WTC11 (cell line): ENCODE data around the gene CCDC82. TPM values are rescaled to one million over a fixed set of nuclear protein-coding genes. Genes with fewer than 3 reads are reported as not detected.

Experiments
- ATAC-seq: fragments of 200-7000 bp; cut with Tn5 transposase; 2 replicates; pipeline ENCODE4 v1.10.0; 2021; ENCODE audit warnings: mild to moderate bottlenecking, moderate library complexity
- CTCF ChIA-PET: fragments of 300-600 bp; sonication (Branson Sonifier 250); formaldehyde crosslinking; loops from one replicate; lab custom pipeline; 2021; ENCODE audit warnings: antibody characterized with exemption; lab: Charles Lee
- POLR2A ChIA-PET: fragments of 350-600 bp; sonication (Branson Sonifier 250); formaldehyde crosslinking; loops from one replicate; lab custom pipeline; 2021; ENCODE audit warnings: antibody characterized with exemption; lab: Charles Lee
- DNase-seq: peaks from one replicate; pipeline ENCODE4 v3.0.0; 2021; ENCODE audit warnings: low spot score
- H3K27ac Mint-ChIP-seq: 2 replicates; pipeline ENCODE4 v1.8.0; 2021; ENCODE audit warnings: mixed read lengths
- H3K27me3 Mint-ChIP-seq: 2 replicates; pipeline ENCODE4 v1.8.0; 2021; ENCODE audit warnings: low read depth, mild to moderate bottlenecking, moderate library complexity, mixed read lengths
- H3K36me3 Mint-ChIP-seq: 2 replicates; pipeline ENCODE4 v1.8.0; 2021; ENCODE audit warnings: mixed read lengths
- H3K4me1 Mint-ChIP-seq: 2 replicates; pipeline ENCODE4 v1.8.0; 2022; ENCODE audit warnings: mixed read lengths
- H3K4me3 Mint-ChIP-seq: 2 replicates; pipeline ENCODE4 v1.8.0; 2021; ENCODE audit warnings: mild to moderate bottlenecking, moderate library complexity, mixed read lengths
- H3K9me3 Mint-ChIP-seq: 2 replicates; pipeline ENCODE4 v1.8.0; 2021; ENCODE audit warnings: mixed read lengths
- ATF1 ChIP-seq: sonication (generic); formaldehyde crosslinking; IDR thresholded peaks from 2 replicates; pipeline ENCODE4 v1.8.1; 2023; ENCODE audit warnings: mild to moderate bottlenecking, moderate library complexity, missing genetic modification reagents
- ELF4 ChIP-seq: sonication (generic); formaldehyde crosslinking; IDR thresholded peaks from 2 replicates; pipeline ENCODE4 v1.8.1; 2022; ENCODE audit warnings: low read depth, mild to moderate bottlenecking, moderate library complexity, missing genetic modification reagents
- GABPB1 ChIP-seq: sonication (generic); formaldehyde crosslinking; IDR thresholded peaks from 2 replicates; pipeline ENCODE4 v1.8.1; 2023; ENCODE audit warnings: mild to moderate bottlenecking, missing genetic modification reagents
- GRHL2 ChIP-seq: fragments of 250-450 bp; sonication (Bioruptor Pico); IDR thresholded peaks from 2 replicates; pipeline ENCODE4 v1.8.0; 2022; ENCODE audit warnings: mild to moderate bottlenecking, moderate library complexity; ENCODE audit not compliant: insufficient replicate concordance, severe bottlenecking
- HMGA2 ChIP-seq: fragments of 250-450 bp; sonication (Bioruptor Pico); IDR thresholded peaks from 2 replicates; pipeline ENCODE4 v1.4.0; 2021; ENCODE audit warnings: mild to moderate bottlenecking, moderate library complexity
- MYBL2 ChIP-seq: sonication (generic); formaldehyde crosslinking; IDR thresholded peaks from 2 replicates; pipeline ENCODE4 v1.8.1; 2023; ENCODE audit warnings: mild to moderate bottlenecking, moderate library complexity, missing genetic modification reagents
- NFATC4 ChIP-seq: fragments of 250-450 bp; sonication (Bioruptor Pico); IDR thresholded peaks from 2 replicates; pipeline ENCODE4 v1.9.0; 2021; ENCODE audit warnings: mild to moderate bottlenecking
- NR3C1 ChIP-seq: sonication (generic); formaldehyde crosslinking; conservative IDR thresholded peaks from 2 replicates; pipeline ENCODE4 v1.8.1; 2023; ENCODE audit warnings: low read depth, mild to moderate bottlenecking, missing genetic modification reagents
- SP1 ChIP-seq: sonication (generic); formaldehyde crosslinking; conservative IDR thresholded peaks from 2 replicates; pipeline ENCODE4 v1.8.1; 2022; ENCODE audit warnings: missing genetic modification reagents
- ZNF138 ChIP-seq: sonication (generic); formaldehyde crosslinking; conservative IDR thresholded peaks from 2 replicates; pipeline ENCODE4 v1.8.1; 2022; ENCODE audit warnings: mild to moderate bottlenecking, moderate library complexity, missing genetic modification reagents
- ZNF416 ChIP-seq: fragments of 250-450 bp; sonication (Bioruptor Pico); IDR thresholded peaks from 2 replicates; pipeline ENCODE4 v1.9.0; 2021; ENCODE audit warnings: mild to moderate bottlenecking, inconsistent platforms
- ZNF423 ChIP-seq: fragments of 250-450 bp; sonication (Bioruptor Pico); IDR thresholded peaks from 2 replicates; pipeline ENCODE4 v2.1.2; 2022; ENCODE audit warnings: mild to moderate bottlenecking, moderate library complexity
- total RNA-seq: library from RNA; stranded (reverse); gene quantifications from 3 replicates; pipeline ENCODE4 v1.2.3, GENCODE V29; 2021
- TF ChIP-seq, protein P1 (sequence below): sonication (generic); formaldehyde crosslinking; IDR thresholded peaks from 2 replicates; pipeline ENCODE4 v1.8.1; 2023; ENCODE audit warnings: mild to moderate bottlenecking, missing genetic modification reagents, moderate library complexity
- TF ChIP-seq, protein P2 (sequence below): sonication (generic); formaldehyde crosslinking; IDR thresholded peaks from 2 replicates; pipeline ENCODE4 v1.8.0; 2022; ENCODE audit warnings: mild to moderate bottlenecking, missing genetic modification reagents
- TF ChIP-seq, protein P3 (sequence below): sonication (generic); formaldehyde crosslinking; IDR thresholded peaks from 2 replicates; pipeline ENCODE4 v1.8.1; 2023; ENCODE audit warnings: mild to moderate bottlenecking, missing genetic modification reagents, borderline replicate concordance
- TF ChIP-seq, protein P4 (sequence below): fragments of 250-450 bp; sonication (Bioruptor Pico); IDR thresholded peaks from 2 replicates; pipeline ENCODE4 v1.8.0; 2021; ENCODE audit warnings: mild to moderate bottlenecking
- TF ChIP-seq, protein P5 (sequence below): sonication (generic); formaldehyde crosslinking; IDR thresholded peaks from 2 replicates; pipeline ENCODE4 v1.8.1; 2022; ENCODE audit warnings: mild to moderate bottlenecking, moderate library complexity, missing genetic modification reagents
- TF ChIP-seq, protein P6 (sequence below): fragments of 250-450 bp; sonication (Bioruptor Pico); conservative IDR thresholded peaks from 2 replicates; pipeline ENCODE4 v1.9.0; 2021; ENCODE audit warnings: mild to moderate bottlenecking
- TF ChIP-seq, protein P7 (sequence below): sonication (generic); formaldehyde crosslinking; IDR thresholded peaks from 2 replicates; pipeline ENCODE4 v1.8.0; 2022; ENCODE audit warnings: missing genetic modification reagents
- TF ChIP-seq, protein P8 (sequence below): sonication (generic); formaldehyde crosslinking; IDR thresholded peaks from 2 replicates; pipeline ENCODE4 v1.8.0; 2022; ENCODE audit warnings: mild to moderate bottlenecking, missing genetic modification reagents

The CCDC82 gene
- total RNA-seq, 1 experiment from 2014 or later: 16.3 TPM

DNA sequence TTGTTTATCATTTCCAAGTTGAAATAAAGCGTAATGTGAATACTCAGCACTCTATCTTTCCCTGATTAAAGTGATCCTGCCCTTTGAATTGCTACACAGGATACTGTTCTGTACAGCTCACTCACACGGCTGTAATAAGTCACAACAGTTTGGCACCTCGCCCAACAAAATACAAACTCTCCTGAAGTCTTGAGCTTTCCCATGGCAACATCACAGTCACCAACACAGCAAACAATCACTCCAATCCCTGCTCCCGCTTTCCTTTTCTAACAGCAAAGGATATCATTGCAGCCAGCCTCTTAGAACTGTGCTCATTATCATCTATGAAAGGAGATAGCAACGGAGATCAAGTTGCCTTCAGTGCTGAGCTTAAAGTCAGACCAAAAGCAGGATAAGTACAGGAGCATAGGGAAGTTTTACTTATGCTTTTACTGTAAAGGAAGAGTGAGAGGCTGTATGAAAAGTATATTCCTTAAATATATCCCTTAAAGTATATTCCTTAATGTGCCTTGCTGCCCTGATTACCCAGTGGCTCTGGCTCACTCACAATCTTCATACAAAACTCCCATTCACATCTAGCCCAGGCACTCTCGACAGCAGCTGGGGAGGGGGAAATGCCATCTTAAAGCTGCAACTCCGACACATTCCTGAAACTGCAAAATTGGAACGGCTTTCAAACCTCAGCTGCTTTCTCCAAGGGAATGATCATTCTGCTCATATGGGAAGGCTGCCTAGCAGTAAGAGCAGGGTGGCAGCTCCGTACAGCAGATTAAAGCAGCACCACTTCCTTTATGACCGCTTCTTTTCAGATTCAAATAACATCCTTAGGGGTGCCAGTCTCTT is 82.6 kb downstream of the CCDC82 start:
- H3K27ac Mint-ChIP-seq: peak overlapping the region; percentile 38
- DNase-seq (no peak), ATAC-seq (peak; percentile 72)
- TF ChIP-seq HMGA2 (CRISPR knock-in tag): no peak
- TF ChIP-seq, protein P1, sequence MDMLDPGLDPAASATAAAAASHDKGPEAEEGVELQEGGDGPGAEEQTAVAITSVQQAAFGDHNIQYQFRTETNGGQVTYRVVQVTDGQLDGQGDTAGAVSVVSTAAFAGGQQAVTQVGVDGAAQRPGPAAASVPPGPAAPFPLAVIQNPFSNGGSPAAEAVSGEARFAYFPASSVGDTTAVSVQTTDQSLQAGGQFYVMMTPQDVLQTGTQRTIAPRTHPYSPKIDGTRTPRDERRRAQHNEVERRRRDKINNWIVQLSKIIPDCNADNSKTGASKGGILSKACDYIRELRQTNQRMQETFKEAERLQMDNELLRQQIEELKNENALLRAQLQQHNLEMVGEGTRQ (CRISPR knock-in tag): no peak
- no peak for TF ChIP-seq GABPB1 (CRISPR knock-in tag)
- TF ChIP-seq, protein P2, sequence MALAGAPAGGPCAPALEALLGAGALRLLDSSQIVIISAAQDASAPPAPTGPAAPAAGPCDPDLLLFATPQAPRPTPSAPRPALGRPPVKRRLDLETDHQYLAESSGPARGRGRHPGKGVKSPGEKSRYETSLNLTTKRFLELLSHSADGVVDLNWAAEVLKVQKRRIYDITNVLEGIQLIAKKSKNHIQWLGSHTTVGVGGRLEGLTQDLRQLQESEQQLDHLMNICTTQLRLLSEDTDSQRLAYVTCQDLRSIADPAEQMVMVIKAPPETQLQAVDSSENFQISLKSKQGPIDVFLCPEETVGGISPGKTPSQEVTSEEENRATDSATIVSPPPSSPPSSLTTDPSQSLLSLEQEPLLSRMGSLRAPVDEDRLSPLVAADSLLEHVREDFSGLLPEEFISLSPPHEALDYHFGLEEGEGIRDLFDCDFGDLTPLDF (CRISPR knock-in tag): no peak
- no peak for TF ChIP-seq NR3C1 (CRISPR knock-in tag)
- TF ChIP-seq, protein P3, sequence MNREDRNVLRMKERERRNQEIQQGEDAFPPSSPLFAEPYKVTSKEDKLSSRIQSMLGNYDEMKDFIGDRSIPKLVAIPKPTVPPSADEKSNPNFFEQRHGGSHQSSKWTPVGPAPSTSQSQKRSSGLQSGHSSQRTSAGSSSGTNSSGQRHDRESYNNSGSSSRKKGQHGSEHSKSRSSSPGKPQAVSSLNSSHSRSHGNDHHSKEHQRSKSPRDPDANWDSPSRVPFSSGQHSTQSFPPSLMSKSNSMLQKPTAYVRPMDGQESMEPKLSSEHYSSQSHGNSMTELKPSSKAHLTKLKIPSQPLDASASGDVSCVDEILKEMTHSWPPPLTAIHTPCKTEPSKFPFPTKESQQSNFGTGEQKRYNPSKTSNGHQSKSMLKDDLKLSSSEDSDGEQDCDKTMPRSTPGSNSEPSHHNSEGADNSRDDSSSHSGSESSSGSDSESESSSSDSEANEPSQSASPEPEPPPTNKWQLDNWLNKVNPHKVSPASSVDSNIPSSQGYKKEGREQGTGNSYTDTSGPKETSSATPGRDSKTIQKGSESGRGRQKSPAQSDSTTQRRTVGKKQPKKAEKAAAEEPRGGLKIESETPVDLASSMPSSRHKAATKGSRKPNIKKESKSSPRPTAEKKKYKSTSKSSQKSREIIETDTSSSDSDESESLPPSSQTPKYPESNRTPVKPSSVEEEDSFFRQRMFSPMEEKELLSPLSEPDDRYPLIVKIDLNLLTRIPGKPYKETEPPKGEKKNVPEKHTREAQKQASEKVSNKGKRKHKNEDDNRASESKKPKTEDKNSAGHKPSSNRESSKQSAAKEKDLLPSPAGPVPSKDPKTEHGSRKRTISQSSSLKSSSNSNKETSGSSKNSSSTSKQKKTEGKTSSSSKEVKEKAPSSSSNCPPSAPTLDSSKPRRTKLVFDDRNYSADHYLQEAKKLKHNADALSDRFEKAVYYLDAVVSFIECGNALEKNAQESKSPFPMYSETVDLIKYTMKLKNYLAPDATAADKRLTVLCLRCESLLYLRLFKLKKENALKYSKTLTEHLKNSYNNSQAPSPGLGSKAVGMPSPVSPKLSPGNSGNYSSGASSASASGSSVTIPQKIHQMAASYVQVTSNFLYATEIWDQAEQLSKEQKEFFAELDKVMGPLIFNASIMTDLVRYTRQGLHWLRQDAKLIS: no peak
- no peak for TF ChIP-seq NFATC4 (CRISPR knock-in tag)
- TF ChIP-seq ELF4: no peak
- TF ChIP-seq, protein P4, sequence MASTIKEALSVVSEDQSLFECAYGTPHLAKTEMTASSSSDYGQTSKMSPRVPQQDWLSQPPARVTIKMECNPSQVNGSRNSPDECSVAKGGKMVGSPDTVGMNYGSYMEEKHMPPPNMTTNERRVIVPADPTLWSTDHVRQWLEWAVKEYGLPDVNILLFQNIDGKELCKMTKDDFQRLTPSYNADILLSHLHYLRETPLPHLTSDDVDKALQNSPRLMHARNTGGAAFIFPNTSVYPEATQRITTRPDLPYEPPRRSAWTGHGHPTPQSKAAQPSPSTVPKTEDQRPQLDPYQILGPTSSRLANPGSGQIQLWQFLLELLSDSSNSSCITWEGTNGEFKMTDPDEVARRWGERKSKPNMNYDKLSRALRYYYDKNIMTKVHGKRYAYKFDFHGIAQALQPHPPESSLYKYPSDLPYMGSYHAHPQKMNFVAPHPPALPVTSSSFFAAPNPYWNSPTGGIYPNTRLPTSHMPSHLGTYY (CRISPR knock-in tag): no peak
- no peak for TF ChIP-seq ZNF423
- no peak for TF ChIP-seq MYBL2 (CRISPR knock-in tag)
- TF ChIP-seq, protein P5, sequence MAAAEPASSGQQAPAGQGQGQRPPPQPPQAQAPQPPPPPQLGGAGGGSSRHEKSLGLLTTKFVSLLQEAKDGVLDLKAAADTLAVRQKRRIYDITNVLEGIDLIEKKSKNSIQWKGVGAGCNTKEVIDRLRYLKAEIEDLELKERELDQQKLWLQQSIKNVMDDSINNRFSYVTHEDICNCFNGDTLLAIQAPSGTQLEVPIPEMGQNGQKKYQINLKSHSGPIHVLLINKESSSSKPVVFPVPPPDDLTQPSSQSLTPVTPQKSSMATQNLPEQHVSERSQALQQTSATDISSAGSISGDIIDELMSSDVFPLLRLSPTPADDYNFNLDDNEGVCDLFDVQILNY (CRISPR knock-in tag): no peak
- no peak for TF ChIP-seq ZNF138 (CRISPR knock-in tag)
- TF ChIP-seq, protein P6, sequence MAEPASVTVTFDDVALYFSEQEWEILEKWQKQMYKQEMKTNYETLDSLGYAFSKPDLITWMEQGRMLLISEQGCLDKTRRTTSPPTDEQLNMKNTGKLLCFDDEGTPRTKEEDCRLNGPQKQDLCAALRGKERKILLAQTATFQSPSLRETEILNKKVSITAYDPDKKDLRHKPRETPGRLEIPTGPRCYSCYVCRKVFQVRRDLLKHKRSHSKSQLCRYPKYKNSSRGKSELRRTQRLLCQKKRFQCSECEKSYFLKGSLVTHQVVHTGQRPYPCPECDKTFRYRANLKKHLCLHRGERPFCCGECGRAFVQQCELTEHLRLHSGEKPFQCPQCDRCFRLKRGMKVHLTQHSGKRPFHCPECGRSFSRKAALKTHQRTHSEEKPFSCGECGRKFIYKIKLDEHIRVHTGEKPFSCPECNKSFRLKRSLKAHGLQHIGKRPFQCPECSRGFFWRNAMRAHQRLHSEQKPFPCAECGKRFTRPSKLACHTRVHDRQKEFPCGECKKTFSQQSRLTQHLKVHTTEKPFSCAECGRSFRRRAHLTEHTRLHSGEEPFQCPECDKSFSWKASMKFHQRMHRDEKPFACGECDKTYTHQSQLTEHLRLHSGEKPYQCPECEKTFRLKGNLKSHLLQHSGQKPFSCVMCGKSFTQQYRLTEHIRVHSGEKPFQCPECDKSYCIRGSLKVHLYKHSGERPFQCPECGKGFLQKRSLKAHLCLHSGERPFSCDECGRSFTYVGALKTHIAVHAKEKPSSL (CRISPR knock-in tag): no peak
- TF ChIP-seq ATF1 (CRISPR knock-in tag): no peak
- TF ChIP-seq, protein P7, sequence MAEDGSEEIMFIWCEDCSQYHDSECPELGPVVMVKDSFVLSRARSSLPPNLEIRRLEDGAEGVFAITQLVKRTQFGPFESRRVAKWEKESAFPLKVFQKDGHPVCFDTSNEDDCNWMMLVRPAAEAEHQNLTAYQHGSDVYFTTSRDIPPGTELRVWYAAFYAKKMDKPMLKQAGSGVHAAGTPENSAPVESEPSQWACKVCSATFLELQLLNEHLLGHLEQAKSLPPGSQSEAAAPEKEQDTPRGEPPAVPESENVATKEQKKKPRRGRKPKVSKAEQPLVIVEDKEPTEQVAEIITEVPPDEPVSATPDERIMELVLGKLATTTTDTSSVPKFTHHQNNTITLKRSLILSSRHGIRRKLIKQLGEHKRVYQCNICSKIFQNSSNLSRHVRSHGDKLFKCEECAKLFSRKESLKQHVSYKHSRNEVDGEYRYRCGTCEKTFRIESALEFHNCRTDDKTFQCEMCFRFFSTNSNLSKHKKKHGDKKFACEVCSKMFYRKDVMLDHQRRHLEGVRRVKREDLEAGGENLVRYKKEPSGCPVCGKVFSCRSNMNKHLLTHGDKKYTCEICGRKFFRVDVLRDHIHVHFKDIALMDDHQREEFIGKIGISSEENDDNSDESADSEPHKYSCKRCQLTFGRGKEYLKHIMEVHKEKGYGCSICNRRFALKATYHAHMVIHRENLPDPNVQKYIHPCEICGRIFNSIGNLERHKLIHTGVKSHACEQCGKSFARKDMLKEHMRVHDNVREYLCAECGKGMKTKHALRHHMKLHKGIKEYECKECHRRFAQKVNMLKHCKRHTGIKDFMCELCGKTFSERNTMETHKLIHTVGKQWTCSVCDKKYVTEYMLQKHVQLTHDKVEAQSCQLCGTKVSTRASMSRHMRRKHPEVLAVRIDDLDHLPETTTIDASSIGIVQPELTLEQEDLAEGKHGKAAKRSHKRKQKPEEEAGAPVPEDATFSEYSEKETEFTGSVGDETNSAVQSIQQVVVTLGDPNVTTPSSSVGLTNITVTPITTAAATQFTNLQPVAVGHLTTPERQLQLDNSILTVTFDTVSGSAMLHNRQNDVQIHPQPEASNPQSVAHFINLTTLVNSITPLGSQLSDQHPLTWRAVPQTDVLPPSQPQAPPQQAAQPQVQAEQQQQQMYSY (CRISPR knock-in tag): no peak
- TF ChIP-seq GRHL2 (CRISPR knock-in tag): no peak
- TF ChIP-seq SP1: no peak
- TF ChIP-seq, protein P8, sequence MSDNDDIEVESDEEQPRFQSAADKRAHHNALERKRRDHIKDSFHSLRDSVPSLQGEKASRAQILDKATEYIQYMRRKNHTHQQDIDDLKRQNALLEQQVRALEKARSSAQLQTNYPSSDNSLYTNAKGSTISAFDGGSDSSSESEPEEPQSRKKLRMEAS (CRISPR knock-in tag): no peak
- no peak for TF ChIP-seq ZNF416 (CRISPR knock-in tag)
- CTCF ChIA-PET: interaction anchor here (0.7 to 2.5 kb wide), 6 partner anchors 25 to 64 kb away, joined by 3 to 14 read pairs (median 4); partner anchors contain the start of gene MAML2
- peak overlapping the region; percentile 44 for H3K4me3 Mint-ChIP-seq
- no peaks in the 10 kb centered on the region for H3K9me3 Mint-ChIP-seq
- no peaks in the 10 kb centered on the region for H3K27me3 Mint-ChIP-seq
- H3K4me1 Mint-ChIP-seq: peaks cover 36% of the 10 kb centered on the region
- POLR2A ChIA-PET: interaction anchor here (0.6 to 0.8 kb wide), 2 partner anchors 19 to 367 kb away, joined by 4 to 5 read pairs; no protein-coding TSS in a partner anchor
- H3K36me3 Mint-ChIP-seq: no peaks in the 10 kb centered on the region
